ENCODE measurements around the gene CLPTM1. TPM values are rescaled to one million over a fixed set of nuclear protein-coding genes. Genes with fewer than 3 reads are reported as not detected.
"Not testable (repeated sequence)": the region's sequence is repeated elsewhere in the genome, so short reads cannot be mapped to it uniquely, and the experiment has no call there.

Gene CLPTM1
- total RNA-seq, 1 donor: 49.8 TPM

GRCh38 chr19:44942067-44942571, 13.1 kb upstream of the CLPTM1 start, which contains the start of gene APOC4:
Gene APOC4, plus strand, starts transcription at chr19:44942237. Its CDS starts 41 bp downstream, at chr19:44942278.
- no peak for DNase-seq (ENCODE audit: low read depth in 2 of 3, low spot score in 2 of 3)

GRCh38 chr19:44943801-44944249, 11.4 kb upstream of the CLPTM1 start:
- DNase-seq (ENCODE audit: low read depth in 2 of 3, low spot score in 2 of 3): peak in 2 of 3 donors; percentile 48 to 49

- no peak for DNase-seq (ENCODE audit: low read depth in 2 of 3, low spot score in 2 of 3)
Observed at GRCh38 chr19:44947041-44947581, 8.1 kb upstream of the CLPTM1 start.

- no peak for DNase-seq (ENCODE audit: low read depth in 2 of 3, low spot score in 2 of 3)
Observed at GRCh38 chr19:44948237-44948636, 6.9 kb upstream of the CLPTM1 start.

- DNase-seq (ENCODE audit: low read depth in 2 of 3, low spot score in 2 of 3): no peak
Observed at GRCh38 chr19:44948763-44949374, 6.3 kb upstream of the CLPTM1 start.

GRCh38 chr19:44949550-44949949, 5.6 kb upstream of the CLPTM1 start:
- DNase-seq (ENCODE audit: low read depth in 2 of 3, low spot score in 2 of 3): no peak

GRCh38 chr19:44951179-44952159, 3.7 kb upstream of the CLPTM1 start:
- peak; percentile 63 to 90 (median 74) for DNase-seq (ENCODE audit: low read depth in 2 of 3, low spot score in 2 of 3)

GRCh38 chr19:44954278-44954648, 917 bp upstream of the CLPTM1 start:
- no peak for DNase-seq (ENCODE audit: low read depth in 2 of 3, low spot score in 2 of 3)

- no peak for DNase-seq (ENCODE audit: low read depth in 2 of 3, low spot score in 2 of 3)
Observed at GRCh38 chr19:44955505-44956439, 592 bp downstream of the CLPTM1 start.

- no peak for DNase-seq (ENCODE audit: low read depth in 2 of 3, low spot score in 2 of 3)
Observed at GRCh38 chr19:44957526-44957925, 2.3 kb downstream of the CLPTM1 start.

GRCh38 chr19:44958090-44958489, 2.9 kb downstream of the CLPTM1 start:
- no peak for DNase-seq (ENCODE audit: low read depth in 2 of 3, low spot score in 2 of 3)

GRCh38 chr19:44959691-44960090, 4.5 kb downstream of the CLPTM1 start:
- no peak for DNase-seq (ENCODE audit: low read depth in 2 of 3, low spot score in 2 of 3)

GRCh38 chr19:44960906-44961728, 5.9 kb downstream of the CLPTM1 start:
- no peak for DNase-seq (ENCODE audit: low read depth in 2 of 3, low spot score in 2 of 3)

GRCh38 chr19:44961821-44962220, 6.6 kb downstream of the CLPTM1 start:
- DNase-seq (ENCODE audit: low read depth in 2 of 3, low spot score in 2 of 3): no peak

- no peak for DNase-seq (ENCODE audit: low read depth in 2 of 3, low spot score in 2 of 3)
Observed at GRCh38 chr19:44968118-44968517, 12.9 kb downstream of the CLPTM1 start.

- no peak for DNase-seq (ENCODE audit: low read depth in 2 of 3, low spot score in 2 of 3)
Observed at GRCh38 chr19:44968670-44969069, 13.5 kb downstream of the CLPTM1 start.

- no peak for DNase-seq (ENCODE audit: low read depth in 2 of 3, low spot score in 2 of 3)
Observed at GRCh38 chr19:44969437-44969836, 14.3 kb downstream of the CLPTM1 start.

GRCh38 chr19:44971451-44971850, 16.3 kb downstream of the CLPTM1 start:
- not testable (repeated sequence) for DNase-seq (ENCODE audit: low read depth in 2 of 3, low spot score in 2 of 3)

GRCh38 chr19:44972802-44973201, 17.6 kb downstream of the CLPTM1 start:
- DNase-seq (ENCODE audit: low read depth in 2 of 3, low spot score in 2 of 3): no peak

Measured in hematopoietic multipotent progenitor cell (in vitro differentiated cells).